WERI-Rb-1 (cell line): Measurements from ENCODE around the gene FOXO6.

Experiments used
- DNase-seq: peaks from one replicate; pipeline ENCODE4 v3.0.0-alpha.2; 2020
- H3K27ac ChIP-seq: fragments of 250-450 bp; sonication (Bioruptor Pico); 2 replicates; pipeline ENCODE4 v1.5.1; 2020; ENCODE audit warnings: mild to moderate bottlenecking, moderate library complexity
- H3K27me3 ChIP-seq: fragments of 250-450 bp; sonication (Bioruptor Pico); 2 replicates; pipeline ENCODE4 v1.5.1; 2021; ENCODE audit warnings: mild to moderate bottlenecking, low read depth, moderate library complexity; ENCODE audit not compliant: insufficient read depth, severe bottlenecking
- H3K36me3 ChIP-seq: fragments of 250-450 bp; sonication (Bioruptor Pico); 2 replicates; pipeline ENCODE4 v1.5.1; 2020; ENCODE audit warnings: mild to moderate bottlenecking, moderate library complexity
- H3K4me3 ChIP-seq: 2 replicates; pipeline ENCODE4 v1.5.1; 2011; ENCODE audit warnings: low read depth, mild to moderate bottlenecking, control low read depth, low read length
- H3K9me3 ChIP-seq: fragments of 250-450 bp; sonication (Bioruptor Pico); 2 replicates; pipeline ENCODE4 v1.5.1; 2021; ENCODE audit warnings: mild to moderate bottlenecking, moderate library complexity; ENCODE audit not compliant: severe bottlenecking
- TF ChIP-seq, protein P1 (sequence below): IDR thresholded peaks from 2 replicates; pipeline ENCODE4 v1.5.1; 2011; ENCODE audit warnings: low read depth, mild to moderate bottlenecking, control low read depth, inconsistent platforms, low read length

The FOXO6 gene

DNA sequence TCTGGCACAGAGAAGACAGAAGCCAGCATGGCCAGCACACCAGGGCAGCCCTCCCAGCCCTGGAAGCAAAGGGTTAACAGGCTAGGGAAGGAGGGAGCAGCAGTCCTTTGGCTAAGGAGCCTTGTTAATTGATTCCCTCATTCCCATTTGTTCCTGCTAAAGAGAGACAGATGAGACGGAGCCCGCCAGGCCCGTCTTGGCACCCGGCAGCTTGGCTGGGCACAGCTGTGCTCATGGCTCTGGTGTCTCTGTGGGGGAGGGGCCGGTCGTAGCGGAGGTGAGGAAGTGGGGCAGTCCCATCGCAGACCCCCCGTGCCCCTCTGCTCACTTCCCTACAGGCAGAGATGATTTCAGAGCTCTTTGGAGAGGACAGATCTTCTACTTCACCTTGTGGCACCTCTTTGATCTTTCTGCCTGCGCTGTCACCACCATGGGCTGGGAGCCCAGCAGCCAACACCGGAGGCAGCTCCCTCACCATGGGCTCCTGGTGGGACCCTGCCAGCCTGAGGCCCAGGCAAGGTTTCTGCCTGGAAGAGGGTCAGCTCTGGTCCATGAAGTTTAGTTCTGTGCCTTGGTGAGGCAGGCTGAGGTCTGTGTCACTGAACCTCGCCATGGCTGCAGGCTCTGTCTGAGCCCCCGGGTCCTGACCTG lies 38.0 kb downstream of the FOXO6 start:
- TF ChIP-seq, protein P1, sequence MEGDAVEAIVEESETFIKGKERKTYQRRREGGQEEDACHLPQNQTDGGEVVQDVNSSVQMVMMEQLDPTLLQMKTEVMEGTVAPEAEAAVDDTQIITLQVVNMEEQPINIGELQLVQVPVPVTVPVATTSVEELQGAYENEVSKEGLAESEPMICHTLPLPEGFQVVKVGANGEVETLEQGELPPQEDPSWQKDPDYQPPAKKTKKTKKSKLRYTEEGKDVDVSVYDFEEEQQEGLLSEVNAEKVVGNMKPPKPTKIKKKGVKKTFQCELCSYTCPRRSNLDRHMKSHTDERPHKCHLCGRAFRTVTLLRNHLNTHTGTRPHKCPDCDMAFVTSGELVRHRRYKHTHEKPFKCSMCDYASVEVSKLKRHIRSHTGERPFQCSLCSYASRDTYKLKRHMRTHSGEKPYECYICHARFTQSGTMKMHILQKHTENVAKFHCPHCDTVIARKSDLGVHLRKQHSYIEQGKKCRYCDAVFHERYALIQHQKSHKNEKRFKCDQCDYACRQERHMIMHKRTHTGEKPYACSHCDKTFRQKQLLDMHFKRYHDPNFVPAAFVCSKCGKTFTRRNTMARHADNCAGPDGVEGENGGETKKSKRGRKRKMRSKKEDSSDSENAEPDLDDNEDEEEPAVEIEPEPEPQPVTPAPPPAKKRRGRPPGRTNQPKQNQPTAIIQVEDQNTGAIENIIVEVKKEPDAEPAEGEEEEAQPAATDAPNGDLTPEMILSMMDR = no peak
- no peaks in the 10 kb centered on the region for H3K27me3 ChIP-seq
- peaks cover 3% of the 10 kb centered on the region for H3K9me3 ChIP-seq
- no peak overlapping the region for H3K27ac ChIP-seq
- DNase-seq = no peak
- no peak overlapping the region for H3K4me3 ChIP-seq
- no peaks in the 10 kb centered on the region for H3K36me3 ChIP-seq

DNA sequence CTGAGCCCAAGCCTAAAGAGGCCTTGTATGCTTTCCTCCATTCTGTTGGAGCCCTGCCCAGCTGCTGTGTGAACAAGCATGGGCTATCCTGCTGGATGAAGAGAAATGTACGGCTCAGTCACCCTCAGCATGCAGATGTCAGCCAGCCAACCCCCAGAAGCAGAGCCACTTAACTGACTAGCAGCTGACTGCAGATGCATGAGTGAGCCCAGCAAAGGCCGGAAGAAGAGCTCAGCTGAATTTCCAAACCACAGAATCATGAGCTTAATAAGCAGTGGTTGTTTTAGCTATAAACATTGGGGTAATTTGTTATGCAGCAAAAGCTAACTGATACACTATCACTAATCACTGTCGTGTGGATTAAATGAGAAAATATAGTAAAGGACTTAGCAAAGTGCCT lies 39.0 kb downstream of the FOXO6 start:
- TF ChIP-seq, protein P1 = no peak
- Histone ChIP-seq H3K27me3 (no peaks in the 10 kb centered on the region), H3K27ac (no peak overlapping the region), H3K9me3 (peaks cover 3% of the 10 kb centered on the region), H3K36me3 (no peaks in the 10 kb centered on the region), H3K4me3 (no peak overlapping the region)
- no peak for DNase-seq

GRCh38 chr1:41401899-41402298 lies 40.7 kb downstream of the FOXO6 start:
- no peak for DNase-seq
- TF ChIP-seq, protein P1 = no peak
- no peaks in the 10 kb centered on the region for H3K27me3 ChIP-seq
- H3K9me3 ChIP-seq = peaks cover 3% of the 10 kb centered on the region
- H3K4me3 ChIP-seq = no peak overlapping the region
- H3K36me3 ChIP-seq = no peaks in the 10 kb centered on the region
- no peak overlapping the region for H3K27ac ChIP-seq

GRCh38 chr1:41404308-41404761 lies 43.1 kb downstream of the FOXO6 start:
- H3K36me3 ChIP-seq = no peaks in the 10 kb centered on the region
- H3K27ac ChIP-seq = no peak overlapping the region
- TF ChIP-seq, protein P1 = no peak
- DNase-seq = peak; percentile 85
- peaks cover 4% of the 10 kb centered on the region for H3K27me3 ChIP-seq
- H3K4me3 ChIP-seq = no peak overlapping the region
- H3K9me3 ChIP-seq = peaks cover 3% of the 10 kb centered on the region

- no peak for DNase-seq
- Histone ChIP-seq H3K27ac (no peak overlapping the region), H3K4me3 (no peak overlapping the region), H3K9me3 (no peaks in the 10 kb centered on the region), H3K27me3 (peaks cover 8% of the 10 kb centered on the region), H3K36me3 (no peaks in the 10 kb centered on the region)
- TF ChIP-seq, protein P1 = no peak
These were observed 46.5 kb downstream of the FOXO6 start for GRCh38 chr1:41407664-41408252.
